ENCODE results near the gene NDUFAF5.

The NDUFAF5 gene

GRCh38 chr20:13822459-13822858 is 37.6 kb downstream of the NDUFAF5 start:
- intact Hi-C loops (cut with DNase I; ENCODE audit: low total_unique reads), result loop anchor here (10.0 kb wide), 1 partner anchor 132 kb away; no protein-coding TSS in a partner anchor
- H3K9me3 ChIP-seq, result no peaks in the 10 kb centered on the region
- H3K4me3 ChIP-seq, result no peak overlapping the region
- H3K27ac ChIP-seq, result no peak overlapping the region
- DNase-seq, result no peak
- no peak for TF ChIP-seq CTCF (IDR thresholded peaks at IDR 0.05)
- no peaks in the 10 kb centered on the region for H3K4me1 ChIP-seq
- peaks cover 0 to 10% (median 7%) of the 10 kb centered on the region in 3 donors for H3K36me3 ChIP-seq
- H3K27me3 ChIP-seq, result no peaks in the 10 kb centered on the region

DNA sequence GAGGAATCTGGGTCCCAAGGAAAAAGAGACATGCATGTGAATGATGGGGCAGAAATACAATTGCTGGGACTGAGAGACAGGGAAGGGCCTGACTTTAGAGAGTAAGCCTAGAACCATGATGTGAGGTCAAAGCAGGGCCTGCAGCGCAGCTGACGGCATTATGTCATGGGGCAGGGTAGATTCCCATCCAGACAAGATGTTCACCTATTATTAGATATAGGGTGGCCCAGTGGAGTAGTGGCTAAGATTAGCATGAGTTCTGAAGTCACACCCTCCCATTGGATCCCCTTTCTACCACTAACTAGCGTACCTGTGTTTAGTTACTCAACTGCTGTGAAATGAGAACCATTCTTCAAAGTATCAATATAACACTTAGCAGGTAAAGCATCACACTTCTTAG is 39.6 kb downstream of the NDUFAF5 start:
- TF ChIP-seq CTCF (IDR thresholded peaks at IDR 0.05), result no peak
- no peaks in the 10 kb centered on the region for H3K4me1 ChIP-seq
- H3K27me3 ChIP-seq, result no peaks in the 10 kb centered on the region
- no peaks in the 10 kb centered on the region for H3K9me3 ChIP-seq
- DNase-seq, result no peak
- H3K4me3 ChIP-seq, result no peak overlapping the region
- intact Hi-C loops (cut with DNase I; ENCODE audit: low total_unique reads), result loop anchor here (10.0 kb wide), 1 partner anchor 130 kb away; no protein-coding TSS in a partner anchor
- no peak overlapping the region for H3K27ac ChIP-seq
- no peaks in the 10 kb centered on the region for H3K36me3 ChIP-seq

DNA sequence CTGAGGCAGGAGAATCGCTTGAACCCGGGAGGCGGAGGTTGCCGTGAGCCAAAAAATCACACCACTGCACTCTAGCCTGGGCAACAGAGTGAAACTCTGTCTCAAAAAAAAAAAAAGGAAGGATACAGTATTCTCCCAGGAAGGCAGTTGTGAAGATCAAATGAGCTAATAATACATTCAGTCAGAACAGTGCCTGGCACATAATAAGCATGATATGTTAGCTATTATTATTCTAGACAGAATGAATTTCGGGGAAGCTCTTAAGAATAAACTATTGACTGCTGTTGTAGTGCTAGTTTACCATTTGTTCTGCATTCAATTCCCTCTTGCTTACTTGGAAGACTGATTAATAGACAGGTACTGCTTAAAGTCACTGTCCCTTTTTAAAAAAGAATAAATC is 40.6 kb downstream of the NDUFAF5 start:
- Histone ChIP-seq H3K4me3 (no peak overlapping the region), H3K9me3 (no peaks in the 10 kb centered on the region), H3K27me3 (no peaks in the 10 kb centered on the region), H3K27ac (no peak overlapping the region), H3K36me3 (no peaks in the 10 kb centered on the region), H3K4me1 (no peaks in the 10 kb centered on the region)
- no peak for TF ChIP-seq CTCF (IDR thresholded peaks at IDR 0.05)
- DNase-seq, result no peak
- intact Hi-C loops (cut with DNase I; ENCODE audit: low total_unique reads), result loop anchor here (10.0 kb wide), 1 partner anchor 129 kb away; no protein-coding TSS in a partner anchor

DNA sequence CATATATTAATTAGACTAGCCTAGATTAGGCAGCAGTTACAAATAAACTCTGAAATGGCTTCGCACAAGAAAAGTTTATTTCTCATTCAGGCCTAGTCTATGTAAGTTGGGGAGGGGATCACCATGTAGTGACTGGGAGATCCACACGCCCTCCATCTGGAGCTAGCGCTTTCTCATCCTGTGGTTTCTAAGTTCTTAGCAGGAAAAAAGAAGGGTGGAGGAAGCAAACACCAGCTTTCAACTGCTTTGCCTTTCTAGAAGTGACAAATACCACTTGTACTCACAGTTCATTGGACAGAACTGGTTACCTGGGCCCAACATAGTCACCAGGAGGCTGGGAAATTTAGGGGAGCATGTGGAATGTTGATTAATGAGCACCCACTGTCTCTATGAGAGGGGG is 46.6 kb downstream of the NDUFAF5 start:
- Histone ChIP-seq H3K9me3 (no peaks in the 10 kb centered on the region), H3K4me1 (no peaks in the 10 kb centered on the region), H3K27ac (no peak overlapping the region), H3K27me3 (no peaks in the 10 kb centered on the region), H3K36me3 (no peaks in the 10 kb centered on the region), H3K4me3 (no peak overlapping the region)
- no peak for TF ChIP-seq CTCF (IDR thresholded peaks at IDR 0.05)
- intact Hi-C loops (cut with DNase I; ENCODE audit: low total_unique reads), result no loop called here
- no peak for DNase-seq

GRCh38 chr20:13838664-13839063 is 53.8 kb downstream of the NDUFAF5 start:
- H3K4me3 ChIP-seq, result no peak overlapping the region
- no peak overlapping the region for H3K27ac ChIP-seq
- no peaks in the 10 kb centered on the region for H3K36me3 ChIP-seq
- H3K4me1 ChIP-seq, result peaks cover 0 to 6% (median 0%) of the 10 kb centered on the region in 4 donors
- DNase-seq, result no peak
- intact Hi-C loops (cut with DNase I; ENCODE audit: low total_unique reads), result no loop called here
- H3K9me3 ChIP-seq, result no peaks in the 10 kb centered on the region
- H3K27me3 ChIP-seq, result no peaks in the 10 kb centered on the region
- no peak for TF ChIP-seq CTCF (IDR thresholded peaks at IDR 0.05)
